ENCODE results near the gene INPP5K.
A peak's percentile ranks its signal among the peaks of the same experiment; 100 is the strongest.
"Not testable (repeated sequence)": the region's sequence is repeated elsewhere in the genome, so short reads cannot be mapped to it uniquely, and the experiment has no call there.

INPP5K gene

GRCh38 chr17:1529863-1530262 lies 13.5 kb upstream of the INPP5K start:
- POLR2A ChIA-PET: no interaction called here
- peaks cover 50 to 93% of the 10 kb centered on the region in 2 experiments for H3K36me3 ChIP-seq (ENCODE audit: control insufficient read depth in 2 of 2, insufficient read depth in 1 of 2, low read length in 2 of 2)

DNA sequence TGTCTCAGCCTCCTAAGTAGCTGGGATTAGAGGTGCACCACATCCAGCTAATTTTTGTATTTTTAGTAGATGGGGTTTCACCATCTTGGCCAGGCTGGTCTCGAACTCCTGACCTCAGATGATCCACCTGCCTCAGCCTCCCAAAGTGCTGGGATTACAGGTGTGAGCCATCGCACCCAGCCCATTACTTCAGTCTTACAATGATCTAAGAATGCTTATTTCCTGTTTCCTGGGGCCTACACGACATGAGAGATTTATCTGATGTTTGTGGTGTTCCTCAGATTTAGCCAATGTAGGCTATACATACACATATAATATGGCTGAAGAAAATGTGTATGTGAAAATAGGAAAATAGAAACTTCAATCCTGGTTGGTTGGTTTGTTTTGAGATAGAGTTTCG lies 10.5 kb upstream of the INPP5K start:
- H3K27ac ChIP-seq (ENCODE audit: extremely low read depth, low read depth, low read length); POLR2A ChIA-PET; H3K4me1 ChIP-seq (ENCODE audit: control insufficient read depth, insufficient read depth, low read length); H3K4me3 ChIP-seq (ENCODE audit: low read depth, low read length); H3K9me3 ChIP-seq (ENCODE audit: control insufficient read depth, insufficient read depth, low read depth, low read length): not testable (repeated sequence)
- CTCF ChIA-PET: interaction anchor here (1.1 to 1.5 kb wide), 3 partner anchors 10 to 250 kb away, joined by 3 to 6 read pairs (median 5); partner anchors contain the start of gene INPP5K
- H3K36me3 ChIP-seq (ENCODE audit: control insufficient read depth in 2 of 2, insufficient read depth in 1 of 2, low read length in 2 of 2): peaks cover 62 to 79% of the 10 kb centered on the region in 2 experiments

More at GRCh38 chr17:1529863-1530262, 13.5 kb upstream of the INPP5K start:
- Histone ChIP-seq H3K4me3 (ENCODE audit: low read depth, low read length) (no peak overlapping the region), H3K4me1 (ENCODE audit: control insufficient read depth, insufficient read depth, low read length) (no peaks in the 10 kb centered on the region), H3K9me3 (ENCODE audit: control insufficient read depth, insufficient read depth, low read depth, low read length) (no peaks in the 10 kb centered on the region), H3K27ac (ENCODE audit: extremely low read depth, low read depth, low read length) (no peak overlapping the region)
- CTCF ChIA-PET: interaction anchor here (0.6 to 1.4 kb wide), 3 partner anchors 15 to 250 kb away, joined by 3 to 4 read pairs (median 3); partner anchors contain the start of gene TRARG1
- TF ChIP-seq SCRT2 (tag by site-specific recombination; IDR thresholded peaks at IDR 0.05): peak; percentile 74
- no peak for TF ChIP-seq OSR2 (tag by site-specific recombination; IDR thresholded peaks at IDR 0.05)
- TF ChIP-seq, protein P1, sequence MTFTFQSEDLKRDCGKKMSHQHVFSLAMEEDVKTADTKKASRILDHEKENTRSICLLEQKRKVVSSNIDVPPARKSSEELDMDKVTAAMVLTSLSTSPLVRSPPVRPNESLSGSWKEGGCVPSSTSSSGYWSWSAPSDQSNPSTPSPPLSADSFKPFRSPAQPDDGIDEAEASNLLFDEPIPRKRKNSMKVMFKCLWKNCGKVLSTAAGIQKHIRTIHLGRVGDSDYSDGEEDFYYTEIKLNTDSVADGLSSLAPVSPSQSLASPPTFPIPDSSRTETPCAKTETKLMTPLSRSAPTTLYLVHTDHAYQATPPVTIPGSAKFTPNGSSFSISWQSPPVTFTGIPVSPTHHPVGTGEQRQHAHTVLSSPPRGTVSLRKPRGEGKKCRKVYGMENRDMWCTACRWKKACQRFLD (tag by site-specific recombination; IDR thresholded peaks at IDR 0.05): no peak

GRCh38 chr17:1522626-1523025 lies 6.2 kb upstream of the INPP5K start:
- Histone ChIP-seq H3K4me3 (ENCODE audit: low read depth, low read length) (no peak overlapping the region), H3K27ac (ENCODE audit: extremely low read depth, low read depth, low read length) (no peak overlapping the region), H3K4me1 (ENCODE audit: control insufficient read depth, insufficient read depth, low read length) (no peaks in the 10 kb centered on the region), H3K9me3 (ENCODE audit: control insufficient read depth, insufficient read depth, low read depth, low read length) (no peaks in the 10 kb centered on the region), H3K36me3 (ENCODE audit: control insufficient read depth in 2 of 2, insufficient read depth in 1 of 2, low read length in 2 of 2) (peaks cover 41 to 79% of the 10 kb centered on the region in 2 experiments; a peak in 2 of 3 replicates)
- ChIA-PET CTCF (interaction anchor here (0.6 to 1.2 kb wide), 3 partner anchors 10 to 311 kb away, joined by 3 to 4 read pairs (median 3); no protein-coding TSS in a partner anchor), POLR2A (interaction anchor here (0.6 kb wide), 1 partner anchor 824 kb away, joined by 3 read pairs; no protein-coding TSS in a partner anchor)
- TF ChIP-seq ZNF777 (tag by site-specific recombination; IDR thresholded peaks at IDR 0.05; ENCODE audit: borderline replicate concordance): no peak
- TF ChIP-seq, protein P2, sequence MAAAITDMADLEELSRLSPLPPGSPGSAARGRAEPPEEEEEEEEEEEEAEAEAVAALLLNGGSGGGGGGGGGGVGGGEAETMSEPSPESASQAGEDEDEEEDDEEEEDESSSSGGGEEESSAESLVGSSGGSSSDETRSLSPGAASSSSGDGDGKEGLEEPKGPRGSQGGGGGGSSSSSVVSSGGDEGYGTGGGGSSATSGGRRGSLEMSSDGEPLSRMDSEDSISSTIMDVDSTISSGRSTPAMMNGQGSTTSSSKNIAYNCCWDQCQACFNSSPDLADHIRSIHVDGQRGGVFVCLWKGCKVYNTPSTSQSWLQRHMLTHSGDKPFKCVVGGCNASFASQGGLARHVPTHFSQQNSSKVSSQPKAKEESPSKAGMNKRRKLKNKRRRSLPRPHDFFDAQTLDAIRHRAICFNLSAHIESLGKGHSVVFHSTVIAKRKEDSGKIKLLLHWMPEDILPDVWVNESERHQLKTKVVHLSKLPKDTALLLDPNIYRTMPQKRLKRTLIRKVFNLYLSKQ (tag by site-specific recombination; IDR thresholded peaks at IDR 0.05; ENCODE audit: borderline replicate concordance): no peak
- TF ChIP-seq ZNF404 (tag by site-specific recombination; IDR thresholded peaks at IDR 0.05): no peak
- TF ChIP-seq ZNF302 (tag by site-specific recombination; IDR thresholded peaks at IDR 0.05; ENCODE audit: low read depth): no peak
- TF ChIP-seq, protein P3, sequence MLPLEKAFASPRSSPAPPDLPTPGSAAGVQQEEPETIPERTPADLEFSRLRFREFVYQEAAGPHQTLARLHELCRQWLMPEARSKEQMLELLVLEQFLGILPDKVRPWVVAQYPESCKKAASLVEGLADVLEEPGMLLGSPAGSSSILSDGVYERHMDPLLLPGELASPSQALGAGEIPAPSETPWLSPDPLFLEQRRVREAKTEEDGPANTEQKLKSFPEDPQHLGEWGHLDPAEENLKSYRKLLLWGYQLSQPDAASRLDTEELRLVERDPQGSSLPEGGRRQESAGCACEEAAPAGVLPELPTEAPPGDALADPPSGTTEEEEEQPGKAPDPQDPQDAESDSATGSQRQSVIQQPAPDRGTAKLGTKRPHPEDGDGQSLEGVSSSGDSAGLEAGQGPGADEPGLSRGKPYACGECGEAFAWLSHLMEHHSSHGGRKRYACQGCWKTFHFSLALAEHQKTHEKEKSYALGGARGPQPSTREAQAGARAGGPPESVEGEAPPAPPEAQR (tag by site-specific recombination; IDR thresholded peaks at IDR 0.05): no peak
- TF ChIP-seq ZNF174 (tag by site-specific recombination; IDR thresholded peaks at IDR 0.05): no peak
- TF ChIP-seq, protein P4, sequence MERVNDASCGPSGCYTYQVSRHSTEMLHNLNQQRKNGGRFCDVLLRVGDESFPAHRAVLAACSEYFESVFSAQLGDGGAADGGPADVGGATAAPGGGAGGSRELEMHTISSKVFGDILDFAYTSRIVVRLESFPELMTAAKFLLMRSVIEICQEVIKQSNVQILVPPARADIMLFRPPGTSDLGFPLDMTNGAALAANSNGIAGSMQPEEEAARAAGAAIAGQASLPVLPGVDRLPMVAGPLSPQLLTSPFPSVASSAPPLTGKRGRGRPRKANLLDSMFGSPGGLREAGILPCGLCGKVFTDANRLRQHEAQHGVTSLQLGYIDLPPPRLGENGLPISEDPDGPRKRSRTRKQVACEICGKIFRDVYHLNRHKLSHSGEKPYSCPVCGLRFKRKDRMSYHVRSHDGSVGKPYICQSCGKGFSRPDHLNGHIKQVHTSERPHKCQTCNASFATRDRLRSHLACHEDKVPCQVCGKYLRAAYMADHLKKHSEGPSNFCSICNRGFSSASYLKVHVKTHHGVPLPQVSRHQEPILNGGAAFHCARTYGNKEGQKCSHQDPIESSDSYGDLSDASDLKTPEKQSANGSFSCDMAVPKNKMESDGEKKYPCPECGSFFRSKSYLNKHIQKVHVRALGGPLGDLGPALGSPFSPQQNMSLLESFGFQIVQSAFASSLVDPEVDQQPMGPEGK (tag by site-specific recombination; IDR thresholded peaks at IDR 0.05): no peak
- TF ChIP-seq, protein P5, sequence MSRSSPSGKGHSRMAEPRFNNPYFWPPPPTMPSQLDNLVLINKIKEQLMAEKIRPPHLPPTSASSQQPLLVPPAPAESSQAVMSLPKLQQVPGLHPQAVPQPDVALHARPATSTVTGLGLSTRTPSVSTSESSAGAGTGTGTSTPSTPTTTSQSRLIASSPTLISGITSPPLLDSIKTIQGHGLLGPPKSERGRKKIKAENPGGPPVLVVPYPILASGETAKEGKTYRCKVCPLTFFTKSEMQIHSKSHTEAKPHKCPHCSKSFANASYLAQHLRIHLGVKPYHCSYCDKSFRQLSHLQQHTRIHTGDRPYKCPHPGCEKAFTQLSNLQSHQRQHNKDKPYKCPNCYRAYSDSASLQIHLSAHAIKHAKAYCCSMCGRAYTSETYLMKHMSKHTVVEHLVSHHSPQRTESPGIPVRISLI (tag by site-specific recombination; IDR thresholded peaks at IDR 0.05): no peak
- TF ChIP-seq ZNF114 (tag by site-specific recombination; IDR thresholded peaks at IDR 0.05): no peak
- TF ChIP-seq BCL11A (tag by site-specific recombination; IDR thresholded peaks at IDR 0.05; ENCODE audit: low read depth): no peak
- TF ChIP-seq ZSCAN16 (tag by site-specific recombination; IDR thresholded peaks at IDR 0.05): no peak
- no peak for TF ChIP-seq ZNF426 (tag by site-specific recombination; IDR thresholded peaks at IDR 0.05)
- no peak for TF ChIP-seq ZNF76 (tag by site-specific recombination; IDR thresholded peaks at IDR 0.05; ENCODE audit: borderline replicate concordance, low read depth)
- no peak for TF ChIP-seq ZNF621 (tag by site-specific recombination; IDR thresholded peaks at IDR 0.05)
- TF ChIP-seq, protein P6, sequence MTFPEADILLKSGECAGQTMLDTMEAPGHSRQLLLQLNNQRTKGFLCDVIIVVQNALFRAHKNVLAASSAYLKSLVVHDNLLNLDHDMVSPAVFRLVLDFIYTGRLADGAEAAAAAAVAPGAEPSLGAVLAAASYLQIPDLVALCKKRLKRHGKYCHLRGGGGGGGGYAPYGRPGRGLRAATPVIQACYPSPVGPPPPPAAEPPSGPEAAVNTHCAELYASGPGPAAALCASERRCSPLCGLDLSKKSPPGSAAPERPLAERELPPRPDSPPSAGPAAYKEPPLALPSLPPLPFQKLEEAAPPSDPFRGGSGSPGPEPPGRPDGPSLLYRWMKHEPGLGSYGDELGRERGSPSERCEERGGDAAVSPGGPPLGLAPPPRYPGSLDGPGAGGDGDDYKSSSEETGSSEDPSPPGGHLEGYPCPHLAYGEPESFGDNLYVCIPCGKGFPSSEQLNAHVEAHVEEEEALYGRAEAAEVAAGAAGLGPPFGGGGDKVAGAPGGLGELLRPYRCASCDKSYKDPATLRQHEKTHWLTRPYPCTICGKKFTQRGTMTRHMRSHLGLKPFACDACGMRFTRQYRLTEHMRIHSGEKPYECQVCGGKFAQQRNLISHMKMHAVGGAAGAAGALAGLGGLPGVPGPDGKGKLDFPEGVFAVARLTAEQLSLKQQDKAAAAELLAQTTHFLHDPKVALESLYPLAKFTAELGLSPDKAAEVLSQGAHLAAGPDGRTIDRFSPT (tag by site-specific recombination; IDR thresholded peaks at IDR 0.05): no peak
- no peak for TF ChIP-seq ZNF133 (tag by site-specific recombination; IDR thresholded peaks at IDR 0.05)

All from HEK293 (cell line).